Suprapubic skin (tissue), 4 donors: Measurements from ENCODE around the gene IFNG-AS1. TPM values are rescaled to one million over a fixed set of nuclear protein-coding genes. Genes with fewer than 3 reads are reported as not detected.

ENCODE experiments used
- DNase-seq, 2 donors: peaks; one replicate each; pipeline ENCODE4 v3.0.0-alpha.2; 2019; ENCODE audit warnings: low spot score in 2 of 2
- H3K27ac ChIP-seq: fragments of 200-600 bp; sonication (generic); one replicate; pipeline ENCODE4 v1.5.1; 2019
- H3K27me3 ChIP-seq: fragments of 200-600 bp; sonication (generic); one replicate; pipeline ENCODE4 v1.5.1; 2019
- H3K36me3 ChIP-seq: fragments of 200-600 bp; sonication (generic); one replicate; pipeline ENCODE4 v1.5.1; 2019
- H3K4me1 ChIP-seq: fragments of 200-600 bp; sonication (generic); one replicate; pipeline ENCODE4 v1.5.1; 2019
- H3K4me3 ChIP-seq: fragments of 200-600 bp; sonication (generic); one replicate; pipeline ENCODE4 v1.5.1; 2019; ENCODE audit warnings: mild to moderate bottlenecking
- H3K9me3 ChIP-seq: fragments of 200-600 bp; sonication (generic); one replicate; pipeline ENCODE4 v1.5.1; 2019
- CTCF ChIP-seq, 2 donors: fragments of 200-600 bp in 1 of 2; fragments of 450-650 bp in 1 of 2; sonication (generic) in 1 of 2; IDR thresholded peaks; one replicate each; pipeline ENCODE4 v1.5.1; 2016 to 2019; ENCODE audit warnings: antibody characterized with exemption in 2 of 2, mild to moderate bottlenecking in 1 of 2, moderate library complexity in 1 of 2
- EP300 ChIP-seq: sonication (generic); formaldehyde crosslinking; IDR thresholded peaks from one replicate; pipeline ENCODE4 v1.6.1; 2017; ENCODE audit warnings: antibody characterized with exemption
- POLR2A ChIP-seq, 2 donors: fragments of 450-650 bp; IDR thresholded peaks; one replicate each; pipeline ENCODE4 v1.6.1; 2017; ENCODE audit warnings: antibody characterized with exemption in 2 of 2, mild to moderate bottlenecking in 2 of 2, moderate library complexity in 2 of 2
- POLR2AphosphoS5 ChIP-seq, 3 donors: sonication (generic); formaldehyde crosslinking; IDR thresholded peaks; one replicate each; pipeline ENCODE4 v1.6.1; 2017; ENCODE audit warnings: antibody characterized with exemption in 3 of 3
- WGBS: methylation state at CpG from one replicate; pipeline ENCODE4 v1.1.5; 2018; 5-methylcytosine and 5-hydroxymethylcytosine counted together
- total RNA-seq, 4 donors: library from RNA; depleted of rRNA; stranded (reverse); fragments of >200 nt; gene quantifications; one replicate each; pipeline ENCODE4 v1.1.0, GENCODE V29; 2016

IFNG-AS1 gene
- total RNA-seq, 4 donors from 2014 or later, result not detected

- Histone ChIP-seq H3K9me3 (no peaks in the 10 kb centered on the region), H3K27me3 (no peaks in the 10 kb centered on the region), H3K4me3 (no peak overlapping the region), H3K27ac (no peak overlapping the region), H3K36me3 (no peaks in the 10 kb centered on the region), H3K4me1 (no peaks in the 10 kb centered on the region)
- TF ChIP-seq EP300 (no peak), POLR2A (IDR thresholded peaks at IDR 0.05) (no peak), POLR2AphosphoS5 (IDR thresholded peaks at IDR 0.05) (no peak), CTCF (IDR thresholded peaks at IDR 0.05) (no peak)
- 92% methylated on average over 6 of the region's 6 CpGs for WGBS
- DNase-seq, result no peak
Observed at GRCh38 chr12:68020049-68020448, 30.8 kb downstream of the IFNG-AS1 start.

GRCh38 chr12:68020699-68021098, 31.5 kb downstream of the IFNG-AS1 start:
- no peaks in the 10 kb centered on the region for H3K9me3 ChIP-seq
- no peaks in the 10 kb centered on the region for H3K4me1 ChIP-seq
- no peak for TF ChIP-seq POLR2AphosphoS5 (IDR thresholded peaks at IDR 0.05)
- TF ChIP-seq CTCF (IDR thresholded peaks at IDR 0.05), result no peak
- TF ChIP-seq POLR2A (IDR thresholded peaks at IDR 0.05), result no peak
- no peak for TF ChIP-seq EP300
- no peaks in the 10 kb centered on the region for H3K27me3 ChIP-seq
- no peaks in the 10 kb centered on the region for H3K36me3 ChIP-seq
- no peak overlapping the region for H3K4me3 ChIP-seq
- DNase-seq, result no peak
- no peak overlapping the region for H3K27ac ChIP-seq
- WGBS, result 65% methylated on average over 5 of the region's 5 CpGs

- 82% methylated on average over 7 of the region's 7 CpGs for WGBS
- Histone ChIP-seq H3K9me3 (no peaks in the 10 kb centered on the region), H3K4me1 (no peaks in the 10 kb centered on the region), H3K27me3 (no peaks in the 10 kb centered on the region), H3K4me3 (no peak overlapping the region), H3K27ac (no peak overlapping the region), H3K36me3 (no peaks in the 10 kb centered on the region)
- no peak for DNase-seq
- TF ChIP-seq POLR2A (IDR thresholded peaks at IDR 0.05) (no peak), EP300 (no peak), POLR2AphosphoS5 (IDR thresholded peaks at IDR 0.05) (no peak), CTCF (IDR thresholded peaks at IDR 0.05) (no peak)
Observed at GRCh38 chr12:68028647-68029046, 39.4 kb downstream of the IFNG-AS1 start.

- no peaks in the 10 kb centered on the region for H3K27me3 ChIP-seq
- H3K9me3 ChIP-seq, result no peaks in the 10 kb centered on the region
- H3K27ac ChIP-seq, result no peak overlapping the region
- no peaks in the 10 kb centered on the region for H3K4me1 ChIP-seq
- no peak for TF ChIP-seq POLR2AphosphoS5 (IDR thresholded peaks at IDR 0.05)
- no peak for TF ChIP-seq EP300
- TF ChIP-seq CTCF (IDR thresholded peaks at IDR 0.05), result no peak
- no peak for TF ChIP-seq POLR2A (IDR thresholded peaks at IDR 0.05)
- WGBS, result 60% methylated on average over 1 of the region's 1 CpG
- H3K4me3 ChIP-seq, result no peak overlapping the region
- no peaks in the 10 kb centered on the region for H3K36me3 ChIP-seq
- DNase-seq, result no peak
Observed at GRCh38 chr12:68030248-68030647, 41.0 kb downstream of the IFNG-AS1 start.

- H3K36me3 ChIP-seq, result no peaks in the 10 kb centered on the region
- no peak overlapping the region for H3K4me3 ChIP-seq
- H3K27ac ChIP-seq, result no peak overlapping the region
- 93% methylated on average over 3 of the region's 3 CpGs for WGBS
- no peaks in the 10 kb centered on the region for H3K4me1 ChIP-seq
- TF ChIP-seq EP300 (no peak), POLR2AphosphoS5 (IDR thresholded peaks at IDR 0.05) (no peak), POLR2A (IDR thresholded peaks at IDR 0.05) (no peak), CTCF (IDR thresholded peaks at IDR 0.05) (no peak)
- no peaks in the 10 kb centered on the region for H3K9me3 ChIP-seq
- no peaks in the 10 kb centered on the region for H3K27me3 ChIP-seq
- no peak for DNase-seq
Observed at GRCh38 chr12:68031174-68031573, 41.9 kb downstream of the IFNG-AS1 start.
